ENCODE measurements around the gene EXOC2.
"Not testable (repeated sequence)": the region's sequence is repeated elsewhere in the genome, so short reads cannot be mapped to it uniquely, and the experiment has no call there.

Gene EXOC2

GRCh38 chr6:582370-582769 lies 110.6 kb downstream of the EXOC2 start:
- DNase-seq, result no peak

- no peak for DNase-seq
Observed at GRCh38 chr6:579339-579738, 113.6 kb downstream of the EXOC2 start.

GRCh38 chr6:572596-573265 lies 120.2 kb downstream of the EXOC2 start:
- no peak for DNase-seq

- no peak for DNase-seq
Observed at GRCh38 chr6:571892-572291, 121.0 kb downstream of the EXOC2 start.

- no peak for DNase-seq
Observed at GRCh38 chr6:570825-571224, 122.1 kb downstream of the EXOC2 start.

- no peak for DNase-seq
Observed at GRCh38 chr6:568954-569523, 123.9 kb downstream of the EXOC2 start.

GRCh38 chr6:568085-568484 lies 124.9 kb downstream of the EXOC2 start:
- DNase-seq, result no peak

GRCh38 chr6:563863-564262 lies 129.1 kb downstream of the EXOC2 start:
- no peak for DNase-seq

GRCh38 chr6:562052-562676 lies 130.8 kb downstream of the EXOC2 start:
- DNase-seq, result no peak

- DNase-seq, result not testable (repeated sequence)
Observed at GRCh38 chr6:561335-561734, 131.6 kb downstream of the EXOC2 start.

GRCh38 chr6:558959-559358 lies 134.0 kb downstream of the EXOC2 start:
- no peak for DNase-seq

GRCh38 chr6:558089-558488 lies 134.8 kb downstream of the EXOC2 start:
- no peak for DNase-seq

- no peak for DNase-seq
Observed at GRCh38 chr6:551829-552350, 141.0 kb downstream of the EXOC2 start.

GRCh38 chr6:551405-551804 lies 141.5 kb downstream of the EXOC2 start:
- no peak for DNase-seq

- no peak for DNase-seq
Observed at GRCh38 chr6:549906-550305, 143.0 kb downstream of the EXOC2 start.

GRCh38 chr6:548517-548916 lies 144.4 kb downstream of the EXOC2 start:
- DNase-seq, result no peak

GRCh38 chr6:548091-548490 lies 144.8 kb downstream of the EXOC2 start:
- DNase-seq, result no peak

- DNase-seq, result no peak
Observed at GRCh38 chr6:540490-540889, 152.4 kb downstream of the EXOC2 start.

- no peak for DNase-seq
Observed at GRCh38 chr6:537114-537513, 155.8 kb downstream of the EXOC2 start.

- no peak for DNase-seq
Observed at GRCh38 chr6:530425-530824, 162.5 kb downstream of the EXOC2 start.

GRCh38 chr6:528989-529388 lies 163.9 kb downstream of the EXOC2 start:
- no peak for DNase-seq

- DNase-seq, result no peak
Observed at GRCh38 chr6:527989-528673, 164.8 kb downstream of the EXOC2 start.

- DNase-seq, result no peak
Observed at GRCh38 chr6:524803-525202, 168.1 kb downstream of the EXOC2 start.

GRCh38 chr6:520820-521219 lies 172.1 kb downstream of the EXOC2 start:
- DNase-seq, result no peak

Data from activated CD4-positive, alpha-beta T cell treated with anti-CD3 and anti-CD28 coated beads for 1 hour (primary cell).